K562 (cell line): ENCODE data around the gene FARP1. TPM values are rescaled to one million over a fixed set of nuclear protein-coding genes. Genes with fewer than 3 reads are reported as not detected.
A peak's percentile ranks its signal among the peaks of the same experiment; 100 is the strongest.

Experiments
- ATAC-seq: fragments of 200-7000 bp; cut with Tn5 transposase; 3 replicates; pipeline ENCODE4 v1.9.1; 2020; ENCODE audit warnings: moderate library complexity
- BruUV-seq: library from RNA; stranded (reverse); fragments of 400-500 nt; replicated peaks from 2 replicates; lab custom pipeline; 2021; lab: Mats Ljungman, UMichigan
- CTCF ChIA-PET: fragments of 300-600 bp; formaldehyde crosslinking; extraction: SDS; loops from one replicate; lab custom pipeline; 2021; ENCODE audit warnings: low intra/inter-chr PET ratio; lab: Yijun Ruan, JAX
- POLR2A ChIA-PET: fragments of 300-600, 350-650 bp; sonication (Branson Sonifier 250); formaldehyde crosslinking; extraction: SDS; loops from one replicate; lab custom pipeline; 2021; ENCODE audit warnings: antibody characterized with exemption, inconsistent platforms; lab: Yijun Ruan, JAX
- DNase-seq, 4 experiments: peaks; one replicate each; pipeline versions ENCODE4 v3.0.0 to v3.0.0-alpha.2; 2011 to 2018; ENCODE audit warnings: low spot score in 3 of 4, mixed read lengths in 3 of 4; ENCODE audit errors: extremely low read depth in 1 of 4
- FAIRE-seq: peaks from 2 replicates; lab custom pipeline; 2011; peaks lifted over from hg19 to GRCh38; lab: Jason Lieb, UNC
- H2AFZ ChIP-seq: 2 replicates; pipeline ENCODE4 v1.6.0; 2011; ENCODE audit warnings: low read depth, low read length, control low read depth, inconsistent platforms
- H3K27ac ChIP-seq: fragments of 200-600 bp; 3 replicates; pipeline ENCODE4 v1.8.0; 2011; ENCODE audit warnings: low read depth, mild to moderate bottlenecking, control low read depth, inconsistent platforms, low read length, moderate library complexity, mixed read lengths; ENCODE audit errors: extremely low read depth
- H3K27me3 ChIP-seq, 2 experiments: fragments of 300-600 bp in 1 of 2; 2 replicates in 1 of 2; 3 replicates in 1 of 2; pipeline versions ENCODE4 v1.6.0 to v1.8.0; 2011; ENCODE audit warnings: inconsistent platforms in 2 of 2, low read length in 2 of 2, mild to moderate bottlenecking in 1 of 2, mixed read lengths in 1 of 2, moderate library complexity in 1 of 2; ENCODE audit not compliant: control insufficient read depth in 2 of 2, insufficient read depth in 2 of 2
- H3K36me3 ChIP-seq: fragments of 300-600 bp; 3 replicates; pipeline ENCODE4 v1.8.0; 2011; ENCODE audit warnings: mild to moderate bottlenecking, low read length, inconsistent platforms; ENCODE audit not compliant: control insufficient read depth, insufficient read depth
- H3K4me1 ChIP-seq, 2 experiments: fragments of 200-600 bp in 1 of 2; replicated peaks in 1 of 2; 2 replicates in 1 of 2; 3 replicates in 1 of 2; pipeline versions ENCODE4 v1.5.1 to v1.8.0; 2011; ENCODE audit warnings: inconsistent platforms in 2 of 2, low read length in 2 of 2, mild to moderate bottlenecking in 1 of 2, mixed read lengths in 1 of 2, moderate library complexity in 1 of 2; ENCODE audit not compliant: control insufficient read depth in 2 of 2, insufficient read depth in 2 of 2
- H3K4me2 ChIP-seq: 2 replicates; pipeline ENCODE4 v1.6.1; 2011; ENCODE audit warnings: low read length, control low read depth, inconsistent platforms, mixed read lengths; ENCODE audit not compliant: insufficient read depth
- H3K4me3 ChIP-seq: fragments of 200-600 bp; sonication (generic), shearing (Covaris generic); 2 replicates; pipeline ENCODE4 v1.5.1; 2016; ENCODE audit warnings: control low read depth, inconsistent platforms
- H3K79me2 ChIP-seq: fragments of 200-600 bp; 3 replicates; pipeline ENCODE4 v1.8.0; 2011; ENCODE audit warnings: low read length, inconsistent platforms; ENCODE audit not compliant: control insufficient read depth, insufficient read depth
- H3K9ac ChIP-seq, 2 experiments: 2 replicates each; pipeline versions ENCODE4 v1.6.0 to v1.6.1; 2011; ENCODE audit warnings: low read depth in 2 of 2, low read length in 2 of 2, control low read depth in 1 of 2, inconsistent platforms in 1 of 2, mild to moderate bottlenecking in 1 of 2, mixed read lengths in 1 of 2; ENCODE audit not compliant: insufficient read depth in 1 of 2
- H3K9me1 ChIP-seq: one replicate; pipeline ENCODE4 v1.6.0; 2011; ENCODE audit warnings: inconsistent platforms, mild to moderate bottlenecking, low read length, moderate library complexity; ENCODE audit not compliant: control insufficient read depth, insufficient read depth
- H3K9me3 ChIP-seq: replicated peaks from 2 replicates; pipeline ENCODE4 v1.5.1; 2011; ENCODE audit warnings: low read depth, low read length, inconsistent platforms; ENCODE audit not compliant: control insufficient read depth, insufficient read depth
- H4K20me1 ChIP-seq: replicated peaks from 2 replicates; pipeline ENCODE4 v1.6.1; 2011; ENCODE audit warnings: low read length, inconsistent platforms, mixed read lengths; ENCODE audit not compliant: control insufficient read depth, insufficient read depth
- C11orf30 ChIP-seq: fragments of 450-650 bp; IDR thresholded peaks from 2 replicates; pipeline ENCODE4 v1.6.1; 2016; ENCODE audit warnings: low read depth, mild to moderate bottlenecking
- DPF2 ChIP-seq: fragments of 450-650 bp; IDR thresholded peaks from 2 replicates; pipeline ENCODE4 v1.6.1; 2016
- E2F6 ChIP-seq, 2 experiments: IDR thresholded peaks; 2 replicates each; pipeline ENCODE4 v1.6.1; 2011; ENCODE audit warnings: borderline replicate concordance in 1 of 2, control low read depth in 1 of 2, low read depth in 1 of 2, low read length in 1 of 2, mild to moderate bottlenecking in 1 of 2, mixed read lengths in 1 of 2, moderate library complexity in 1 of 2; ENCODE audit not compliant: insufficient read depth in 1 of 2, insufficient read length in 1 of 2, poor library complexity in 1 of 2, severe bottlenecking in 1 of 2; ENCODE audit errors: extremely low read depth in 1 of 2
- E4F1 ChIP-seq: fragments of 250-450 bp; sonication (Bioruptor Pico); IDR thresholded peaks from 2 replicates; pipeline ENCODE4 v1.5.0; 2021; ENCODE audit warnings: mild to moderate bottlenecking, borderline replicate concordance
- ILF3 ChIP-seq: fragments of 450-650 bp; IDR thresholded peaks from 2 replicates; pipeline ENCODE4 v1.6.1; 2018; ENCODE audit warnings: antibody characterized with exemption, mild to moderate bottlenecking, moderate library complexity, borderline replicate concordance
- NFIC ChIP-seq: fragments of 450-650 bp; IDR thresholded peaks from 2 replicates; pipeline ENCODE4 v1.6.1; 2017; ENCODE audit warnings: mild to moderate bottlenecking, inconsistent platforms
- NR4A1 ChIP-seq, 2 experiments: fragments of 250-450 bp in 1 of 2; fragments of 450-650 bp in 1 of 2; sonication (Bioruptor Pico) in 1 of 2; IDR thresholded peaks; 2 replicates each; pipeline versions ENCODE4 v1.4.0 to v1.6.1; 2016 to 2020; ENCODE audit warnings: mild to moderate bottlenecking in 2 of 2, missing compliant biosample characterization in 1 of 2, missing genetic modification characterization in 1 of 2, moderate library complexity in 1 of 2
- NRF1 ChIP-seq, 2 experiments: fragments of 450-650 bp; IDR thresholded peaks in 1 of 2; conservative IDR thresholded peaks in 1 of 2; 2 replicates each; pipeline ENCODE4 v1.6.1; 2014; ENCODE audit warnings: mild to moderate bottlenecking in 2 of 2
- POLR2AphosphoS5 ChIP-seq: IDR thresholded peaks from 2 replicates; pipeline ENCODE4 v1.6.1; 2011; ENCODE audit warnings: mild to moderate bottlenecking, low read depth, low read length, moderate library complexity; ENCODE audit not compliant: control insufficient read depth, insufficient read depth
- RFX5 ChIP-seq: IDR thresholded peaks from 2 replicates; pipeline ENCODE4 v1.6.1; 2011; ENCODE audit warnings: low read depth, mild to moderate bottlenecking, improper control_type of control experiment, low read length
- USF2 ChIP-seq: sonication (generic); formaldehyde crosslinking; IDR thresholded peaks from 2 replicates; pipeline ENCODE4 v1.5.0; 2020; ENCODE audit warnings: missing genetic modification reagents
- ZNF165 ChIP-seq: fragments of 250-450 bp; sonication (Bioruptor Pico); IDR thresholded peaks from 2 replicates; pipeline ENCODE4 v1.4.0; 2020; ENCODE audit warnings: borderline replicate concordance
- ZNF263 ChIP-seq: sonication (generic); formaldehyde crosslinking; IDR thresholded peaks from 2 replicates; pipeline ENCODE4 v1.8.0; 2022; ENCODE audit warnings: mild to moderate bottlenecking, missing genetic modification reagents, borderline replicate concordance
- WGBS: fragments of 100-300 bp; shearing (Covaris generic); methylation state at CpG from one replicate; pipeline ENCODE4 v1.1.6; 2016; ENCODE audit warnings: low coverage, mixed read lengths; ENCODE audit not compliant: insufficient coverage; ENCODE audit errors: missing lambda C conversion rate; 5-methylcytosine and 5-hydroxymethylcytosine counted together
- in situ Hi-C: fragments of 300-500 bp; cut with MboI; formaldehyde crosslinking; loops from 4 replicates; pipeline ENCODE4 v1.15.0; 2018; ENCODE audit warnings: inconsistent platforms, mixed read lengths
- intact Hi-C: fragments of 100-400 bp; cut with micrococcal nuclease; formaldehyde crosslinking; loops from 2 replicates; pipeline ENCODE4 v1.14.2; 2022
- polyA plus RNA-seq, 8 experiments: library from polyadenylated mRNA; depleted of rRNA in 4 of 8; stranded (reverse) in 5 of 8; unstranded in 3 of 8; fragments of >200 nt; fragmentation: Nextera tagmentation in 2 of 8; fragmentation: Illumina TruSeq in 1 of 8; extraction: Ambion mirVana in 2 of 8; extraction: Trizol in 1 of 8; gene quantifications; 2 replicates each; pipeline versions ENCODE4 v1.2.1 to v1.2.3, GENCODE V29; 2011 to 2014; ENCODE audit warnings: inconsistent platforms in 1 of 8, missing spikeins in 1 of 8
- total RNA-seq, 7 experiments: library from RNA; depleted of rRNA in 6 of 7; stranded (reverse); fragments of >200 nt in 6 of 7; fragmentation: Illumina TruSeq in 2 of 7; extraction: Trizol in 2 of 7; gene quantifications; 2 replicates each; pipeline versions ENCODE4 v1.2.1 to v1.2.3, GENCODE V29; 2011 to 2021; ENCODE audit warnings: low replicate concordance in 1 of 7

The FARP1 gene
- total and polyA plus RNA-seq, 9 of the 15 experiments (the other 6 are each of a cell fraction or from before 2014, with no cell fraction given): 0.03 to 0.29 (median 0.05) TPM; not detected in 3

GRCh38 chr13:98480915-98481877, 338.3 kb downstream of the FARP1 start:
- intact Hi-C loops (no loop called here), in situ Hi-C loops (loop anchor here (5.0 kb wide), 1 partner anchor 81 kb away; no protein-coding TSS in a partner anchor)
- peaks cover 78% of the 10 kb centered on the region for H3K79me2 ChIP-seq
- H3K4me1 ChIP-seq: peaks cover 49 to 66% of the 10 kb centered on the region in 2 experiments
- no peak overlapping the region for H2AFZ ChIP-seq
- H3K9me1 ChIP-seq: peaks cover 10% of the 10 kb centered on the region
- no peaks in the 10 kb centered on the region for H3K9me3 ChIP-seq
- no peak overlapping the region for H3K9ac ChIP-seq
- no peaks in the 10 kb centered on the region for H3K27me3 ChIP-seq
- 26% methylated on average over 15 of the region's 15 CpGs for WGBS
- peak; percentile 61 for ATAC-seq
- FAIRE-seq: peak; percentile 94
- DNase-seq: peak; percentile 68 to 75 (median 72)
- POLR2A ChIA-PET: interaction anchor here (0.6 kb wide), 1 partner anchor 64 kb away, joined by 3 read pairs; no protein-coding TSS in a partner anchor
- no peaks in the 10 kb centered on the region; the same call in 2 of the 3 replicates for H3K36me3 ChIP-seq
- peaks cover 44% of the 10 kb centered on the region for H4K20me1 ChIP-seq
- H3K4me3 ChIP-seq: no peak overlapping the region
- peak overlapping the region; percentile 49; the same call in 1 of the 2 replicates for H3K4me2 ChIP-seq
- CTCF ChIA-PET: no interaction called here
- H3K27ac ChIP-seq: peak overlapping the region; percentile 48; the same call in 2 of the 3 replicates
- BruUV-seq: no TSS peak
- TF ChIP-seq C11orf30 (peak; percentile 71), DPF2 (peak; percentile 68), RFX5 (no peak), POLR2AphosphoS5 (peak; percentile 57; the same call in 1 of the 2 replicates), ZNF165 (CRISPR knock-in tag) (no peak), NFIC (peak; percentile 40), E4F1 (CRISPR knock-in tag) (no peak), ILF3 (no peak), NRF1 (conservative IDR thresholded peaks at IDR 0.05 in 1 of 2, IDR thresholded peaks at IDR 0.05 in 1 of 2) (0 out of 4 replicates have a peak, but pooled peaks of 1 of the 2 experiments have one; percentile 30), ZNF263 (CRISPR knock-in tag) (no peak), USF2 (no peak), E2F6 (IDR thresholded peaks at IDR 0.05; ENCODE audit: borderline replicate concordance in 1 of 2, extremely low read depth in 1 of 2, insufficient read depth in 1 of 2, insufficient read length in 1 of 2, low read depth in 1 of 2, low read length in 1 of 2, poor library complexity in 1 of 2, severe bottlenecking in 1 of 2) (no peak), NR4A1 (CRISPR knock-in tag; IDR thresholded peaks at IDR 0.05) (no peak), NR4A1 (tag; IDR thresholded peaks at IDR 0.05) (no peak)
